ENCODE data around the gene ABTB2. TPM values are rescaled to one million over a fixed set of nuclear protein-coding genes. Genes with fewer than 3 reads are reported as not detected.

The ABTB2 gene
- total and polyA plus RNA-seq, 2 of the 8 experiments (the other 6 are each of a cell fraction or from before 2014, with no cell fraction given), result 7.7 to 10.2 TPM

DNA sequence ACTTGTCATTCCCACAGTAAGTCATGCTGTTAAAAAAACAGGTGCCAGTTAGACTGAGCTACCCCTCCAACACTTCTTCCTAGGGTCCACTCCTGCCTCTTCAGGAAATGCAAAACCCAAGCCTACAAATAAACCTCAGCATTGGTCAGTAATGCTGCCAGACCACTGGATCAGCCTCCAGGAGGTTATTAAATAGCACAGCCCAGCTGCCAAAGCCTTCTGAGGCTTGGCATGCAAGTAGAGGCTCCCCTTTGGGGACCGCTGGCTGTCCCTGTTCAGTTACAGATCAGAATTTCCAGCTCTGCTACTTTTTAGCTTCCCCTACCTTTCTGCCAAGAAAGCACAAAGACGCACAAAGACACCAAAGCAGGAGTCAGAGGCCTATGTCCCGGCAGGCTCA is 33.3 kb downstream of the ABTB2 start:
- no peak overlapping the region for H3K4me3 ChIP-seq (ENCODE audit: extremely low read depth in 1 of 4, insufficient read depth in 2 of 4, low read depth in 3 of 4, low read length in 4 of 4)
- no peak overlapping the region for H2AK5ac ChIP-seq (ENCODE audit: low read depth, low read length)
- 98% methylated on average over 3 of the region's 3 CpGs; no CpG with 5 or more reads in 1 of the 2 experiments for WGBS, 2 experiments (ENCODE audit: extremely low coverage in 1 of 2, insufficient coverage in 1 of 2, insufficient read length in 1 of 2, insufficient replicate concordance in 2 of 2, low coverage in 1 of 2, low lambda C conversion rate in 2 of 2, missing lambda C conversion rate in 1 of 2)
- H3K79me1 ChIP-seq (ENCODE audit: low read depth, low read length), result no peaks in the 10 kb centered on the region
- H4K8ac ChIP-seq (ENCODE audit: extremely low read depth, insufficient read depth, low read length), result no peak overlapping the region
- no peak overlapping the region for H2AFZ ChIP-seq (ENCODE audit: low read length)
- no peak overlapping the region for H2BK120ac ChIP-seq (replicated peaks; ENCODE audit: low read depth, low read length)
- no peak overlapping the region for H4K5ac ChIP-seq (ENCODE audit: insufficient read length, low read depth, low read length)
- no peak overlapping the region for H2BK5ac ChIP-seq (ENCODE audit: low read depth, low read length)
- no peak overlapping the region for H2BK15ac ChIP-seq (ENCODE audit: low read length)
- no peaks in the 10 kb centered on the region for H3K9me3 ChIP-seq (ENCODE audit: insufficient read depth in 2 of 2, low read depth in 1 of 2, low read length in 1 of 2)
- H3K4ac ChIP-seq (replicated peaks; ENCODE audit: insufficient read length, low read depth, low read length), result no peak overlapping the region
- H3K9ac ChIP-seq (replicated peaks in 1 of 4; ENCODE audit: extremely low read depth in 1 of 4, low read depth in 3 of 4, low read length in 3 of 4), result no peak overlapping the region
- FAIRE-seq (no peak), DNase-seq (ENCODE audit: low read depth in 1 of 2, low spot score in 2 of 2) (no peak)
- TF ChIP-seq PHF8 (conservative IDR thresholded peaks at IDR 0.05; ENCODE audit: low read depth, low read length), result no peak
- no peak for TF ChIP-seq CBX5 (IDR thresholded peaks at IDR 0.05; ENCODE audit: low read depth, low read length)
- no peak overlapping the region for H3K56ac ChIP-seq (replicated peaks; ENCODE audit: insufficient read length, low read depth, low read length)
- no peak overlapping the region for H3K18ac ChIP-seq (ENCODE audit: extremely low read depth, low read length)
- H3K4me2 ChIP-seq (ENCODE audit: insufficient read depth in 1 of 2, low read depth in 2 of 2, low read length in 2 of 2), result no peak overlapping the region
- POLR2A ChIA-PET (ENCODE audit: partially characterized antibody), result interaction anchor here (1.0 kb wide), 1 partner anchor 150 kb away, joined by 3 read pairs; no protein-coding TSS in a partner anchor
- no peaks in the 10 kb centered on the region for H3K36me3 ChIP-seq (ENCODE audit: control insufficient read depth in 2 of 4, insufficient read depth in 4 of 4, low read length in 3 of 4)
- no peaks in the 10 kb centered on the region for H3K27me3 ChIP-seq (replicated peaks in 1 of 4; ENCODE audit: control insufficient read depth in 3 of 4, extremely low read depth in 1 of 4, insufficient read depth in 3 of 4, low read length in 3 of 4)
- peaks cover 0 to 3% (median 0%) of the 10 kb centered on the region in 4 experiments; a peak in 2 of 7 replicates for H3K4me1 ChIP-seq (replicated peaks in 1 of 4; ENCODE audit: control insufficient read depth in 3 of 4, insufficient read depth in 4 of 4, low read length in 3 of 4)
- H3K23me2 ChIP-seq (ENCODE audit: low read depth, low read length), result no peaks in the 10 kb centered on the region
- H3K79me2 ChIP-seq (ENCODE audit: control insufficient read depth in 1 of 2, insufficient read depth in 2 of 2, low read length in 2 of 2), result no peaks in the 10 kb centered on the region; a peak in 1 of 4 replicates
- no peak overlapping the region for H3K27ac ChIP-seq (ENCODE audit: low read depth, low read length)
- no peak overlapping the region for H4K91ac ChIP-seq (replicated peaks; ENCODE audit: insufficient read length, low read length)
- CTCF ChIA-PET (ENCODE audit: partially characterized antibody), result interaction anchor here (0.6 to 2.1 kb wide), 6 partner anchors 12 to 150 kb away, joined by 3 to 8 read pairs (median 3); no protein-coding TSS in a partner anchor
- no peak overlapping the region for H2BK12ac ChIP-seq (ENCODE audit: low read depth, low read length)
- H4K20me1 ChIP-seq (replicated peaks in 1 of 2; ENCODE audit: control insufficient read depth in 1 of 2, insufficient read depth in 2 of 2, low read length in 2 of 2), result no peaks in the 10 kb centered on the region
- no peak overlapping the region for H3K14ac ChIP-seq (ENCODE audit: insufficient read length)
- H3K23ac ChIP-seq (ENCODE audit: insufficient read length), result no peak overlapping the region
- H2BK20ac ChIP-seq (ENCODE audit: low read length), result no peak overlapping the region
